ENCODE data around the gene LMLN.

- TF ChIP-seq CTCF (IDR thresholded peaks at IDR 0.05) (no peak), POLR2A (IDR thresholded peaks at IDR 0.05) (no peak)
Observed at GRCh38 chr3:198030726-198031125, 70.7 kb downstream of the LMLN start.

All from body of pancreas (tissue), 4 donors.